Upper lobe of right lung (tissue), 1 donor: ENCODE results near the gene CCR1. TPM values are rescaled to one million over a fixed set of nuclear protein-coding genes. Genes with fewer than 3 reads are reported as not detected.
A peak's percentile ranks its signal among the peaks of the same experiment; 100 is the strongest.
"Not testable (repeated sequence)": the region's sequence is repeated elsewhere in the genome, so short reads cannot be mapped to it uniquely, and the experiment has no call there.

ENCODE experiments used
- ATAC-seq: fragments of 200-7000 bp; cut with Tn5 transposase; one replicate; pipeline ENCODE4 v1.9.1; 2020; ENCODE audit warnings: mild to moderate bottlenecking, moderate library complexity
- DNase-seq: peaks from one replicate; pipeline ENCODE4 v3.0.0-alpha.2; 2020
- H3K27ac ChIP-seq: fragments of 200-600 bp; one replicate; pipeline ENCODE4 v1.8.0; 2022
- H3K27me3 ChIP-seq: fragments of 200-600 bp; one replicate; pipeline ENCODE4 v1.8.0; 2022; ENCODE audit warnings: mild to moderate bottlenecking
- H3K36me3 ChIP-seq: fragments of 200-600 bp; one replicate; pipeline ENCODE4 v1.8.0; 2022
- H3K4me1 ChIP-seq: fragments of 200-600 bp; one replicate; pipeline ENCODE4 v1.8.0; 2022
- H3K4me3 ChIP-seq: fragments of 200-600 bp; one replicate; pipeline ENCODE4 v1.8.0; 2022; ENCODE audit warnings: mild to moderate bottlenecking
- H3K9me3 ChIP-seq: fragments of 200-600 bp; one replicate; pipeline ENCODE4 v1.8.0; 2022
- CTCF ChIP-seq: fragments of 200-600 bp; IDR thresholded peaks from one replicate; pipeline ENCODE4 v1.8.0; 2022; ENCODE audit warnings: antibody characterized with exemption
- intact Hi-C: fragments of 100-400 bp; cut with DNase I; formaldehyde crosslinking; loops from one replicate; pipeline ENCODE4 v1.11.0; 2022
- total RNA-seq: library from RNA; stranded (reverse); fragmentation: NEBNext Ultra II Directional; extraction: Animal tissue kit (Norgen Biotek cat#: 25700); gene quantifications from one replicate; pipeline ENCODE4 v1.2.1, GENCODE V29; 2021
- donor health status: DM: no; HTN: yes; CAD: no; lungs with severe emphysema.

Gene CCR1
- total RNA-seq, 1 donor from 2014 or later = 40.9 TPM

DNA sequence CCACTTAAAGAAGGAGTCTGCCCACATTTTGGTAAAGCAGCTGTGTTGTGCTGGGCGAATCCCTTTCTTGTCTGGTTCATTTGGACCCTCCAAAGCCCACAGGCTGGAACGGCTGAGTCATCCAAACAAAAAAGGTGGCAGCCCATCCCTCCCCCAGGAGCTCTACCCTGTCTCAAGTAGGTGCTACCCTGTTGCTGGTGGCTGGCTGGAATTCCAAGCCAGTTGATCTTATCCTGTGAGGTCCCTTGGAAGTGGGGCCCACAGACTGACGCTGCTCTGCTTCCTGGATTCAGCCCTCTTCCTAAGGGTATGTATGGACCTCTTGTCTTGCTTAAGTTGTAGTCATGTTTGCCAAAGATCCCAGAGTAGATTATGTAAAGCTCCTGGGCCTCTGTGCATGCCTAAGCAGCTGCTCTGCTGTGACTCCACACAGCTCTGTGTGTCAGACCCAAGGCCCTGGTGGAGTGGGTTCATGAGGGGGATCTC is 44.5 kb downstream of the CCR1 start:
- H3K9me3 ChIP-seq = no peaks in the 10 kb centered on the region
- H3K4me3 ChIP-seq = no peak overlapping the region
- no peaks in the 10 kb centered on the region for H3K27me3 ChIP-seq
- ATAC-seq (peak; percentile 71), DNase-seq (no peak)
- no peak overlapping the region for H3K27ac ChIP-seq
- intact Hi-C loops = no loop called here
- H3K4me1 ChIP-seq = no peaks in the 10 kb centered on the region
- no peaks in the 10 kb centered on the region for H3K36me3 ChIP-seq
- TF ChIP-seq CTCF = no peak

DNA sequence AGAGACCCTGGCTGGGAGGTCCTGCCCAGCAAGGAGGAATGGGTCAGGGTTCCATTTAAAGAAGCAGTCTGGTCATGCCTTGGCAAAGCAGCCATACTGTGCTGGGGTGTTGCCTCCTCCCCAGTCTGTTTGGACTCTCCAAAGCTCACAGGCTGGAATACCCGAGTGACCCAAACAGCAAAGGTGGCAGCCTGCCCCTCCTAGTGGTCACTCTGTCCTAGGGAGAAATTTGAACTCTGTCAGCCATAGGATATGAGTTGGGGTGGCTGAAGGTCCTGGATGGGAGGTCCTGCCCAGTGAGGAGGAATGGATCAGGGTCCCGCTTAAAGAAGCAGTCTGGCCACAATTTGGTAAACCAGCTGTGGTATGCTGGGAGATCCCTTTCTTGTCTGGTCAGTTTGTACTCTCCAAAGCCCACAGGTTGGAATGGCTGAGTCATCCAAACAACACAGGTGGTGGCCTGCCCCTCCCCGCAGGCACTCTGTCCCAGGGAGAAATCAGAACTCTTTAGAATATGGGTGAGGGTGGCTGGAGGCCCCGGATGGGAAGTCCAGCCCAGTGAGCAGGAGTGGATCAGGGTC is 45.0 kb downstream of the CCR1 start:
- intact Hi-C loops = no loop called here
- peak; percentile 77 for ATAC-seq
- no peak overlapping the region for H3K4me3 ChIP-seq
- peak; percentile 10 for TF ChIP-seq CTCF
- H3K9me3 ChIP-seq = no peaks in the 10 kb centered on the region
- H3K27ac ChIP-seq = no peak overlapping the region
- H3K36me3 ChIP-seq = no peaks in the 10 kb centered on the region
- no peak for DNase-seq
- H3K4me1 ChIP-seq = no peaks in the 10 kb centered on the region
- no peaks in the 10 kb centered on the region for H3K27me3 ChIP-seq

GRCh38 chr3:46157685-46158084 is 50.4 kb downstream of the CCR1 start:
- H3K4me3 ChIP-seq, intact Hi-C loops, H3K27ac ChIP-seq, H3K9me3 ChIP-seq, H3K36me3 ChIP-seq, H3K27me3 ChIP-seq, H3K4me1 ChIP-seq, DNase-seq, ATAC-seq: not testable (repeated sequence)

GRCh38 chr3:46154311-46154710 is 53.8 kb downstream of the CCR1 start:
- TF ChIP-seq CTCF = no peak
- Histone ChIP-seq H3K4me1 (no peaks in the 10 kb centered on the region), H3K27me3 (no peaks in the 10 kb centered on the region), H3K4me3 (no peak overlapping the region), H3K9me3 (no peaks in the 10 kb centered on the region), H3K27ac (no peak overlapping the region), H3K36me3 (no peaks in the 10 kb centered on the region)
- intact Hi-C loops = no loop called here
- peak; percentile 59 for ATAC-seq
- no peak for DNase-seq

Other genes starting within 250 kb of the CCR1 start
- gene FYCO1, start 212.5 kb downstream of the CCR1 start, total RNA-seq = 47.3 TPM
- gene XCR1, start 180.8 kb downstream of the CCR1 start, total RNA-seq = 0.26 TPM
- gene CCR3, start 34.1 kb upstream of the CCR1 start, total RNA-seq = 0.43 TPM
- gene CCR2, start 145.8 kb upstream of the CCR1 start, total RNA-seq = 17.8 TPM
- 8.7 TPM for gene CCR5, start 162.6 kb upstream of the CCR1 start, total RNA-seq
- 28.5 TPM for gene CCRL2, start 198.9 kb upstream of the CCR1 start, total RNA-seq